GM13977 (cell line): ENCODE data around the gene FATE1.
A peak's percentile ranks its signal among the peaks of the same experiment; 100 is the strongest.

Experiments used
- DNase-seq: peaks from one replicate; pipeline ENCODE4 v3.0.0; 2012; ENCODE audit warnings: low spot score
- CTCF ChIP-seq: IDR thresholded peaks from 2 replicates; pipeline ENCODE4 v1.5.1; 2012; ENCODE audit warnings: mild to moderate bottlenecking, control low read depth; ENCODE audit not compliant: insufficient read depth; ENCODE audit errors: extremely low read depth, missing control alignments
- in situ Hi-C: fragments of 300-500 bp; cut with MboI; formaldehyde crosslinking; loops from one replicate; pipeline ENCODE4 v1.12.0; 2022; ENCODE audit warnings: low sequenced_read_pairs, low pct_unique_long_range_greater_than_20kb, mixed read lengths, inconsistent platforms; ENCODE audit not compliant: unreplicated experiment

FATE1 gene

GRCh38 chrX:151712253-151712652 is 3.6 kb upstream of the FATE1 start:
- in situ Hi-C loops, result no loop called here
- no peak for DNase-seq

GRCh38 chrX:151713849-151714248 is 2.0 kb upstream of the FATE1 start:
- TF ChIP-seq CTCF, result peak; percentile 55
- DNase-seq, result peak; percentile 42
- in situ Hi-C loops, result no loop called here

More at GRCh38 chrX:151712253-151712652, 3.6 kb upstream of the FATE1 start:
- TF ChIP-seq CTCF, result no peak

GRCh38 chrX:151714362-151714761 is 1.5 kb upstream of the FATE1 start:
- TF ChIP-seq CTCF, result no peak
- in situ Hi-C loops, result no loop called here
- no peak for DNase-seq

- peak; percentile 37 for TF ChIP-seq CTCF
- no peak for DNase-seq
- in situ Hi-C loops, result no loop called here
Observed at GRCh38 chrX:151722241-151722846, 6.5 kb downstream of the FATE1 start.

GRCh38 chrX:151723156-151723760 is 7.4 kb downstream of the FATE1 start:
- no peak for DNase-seq
- in situ Hi-C loops, result no loop called here
- no peak for TF ChIP-seq CTCF

- in situ Hi-C loops, result no loop called here
- no peak for TF ChIP-seq CTCF
- no peak for DNase-seq
Observed at GRCh38 chrX:151724563-151725337, 8.9 kb downstream of the FATE1 start.
